Measurements from ENCODE around the gene RETREG1.

GRCh38 chr5:16602182-16602581 lies 14.6 kb downstream of the RETREG1 start:
- TF ChIP-seq POLR2A (IDR thresholded peaks at IDR 0.05) = no peak
- TF ChIP-seq CTCF (IDR thresholded peaks at IDR 0.05) = no peak

Data from Peyer's patch (tissue), 4 donors.